ENCODE results near the gene PDE11A.

PDE11A gene

GRCh38 chr2:177668617-177669016, 404.0 kb downstream of the PDE11A start:
- no peak for DNase-seq (ENCODE audit: low read depth)

DNA sequence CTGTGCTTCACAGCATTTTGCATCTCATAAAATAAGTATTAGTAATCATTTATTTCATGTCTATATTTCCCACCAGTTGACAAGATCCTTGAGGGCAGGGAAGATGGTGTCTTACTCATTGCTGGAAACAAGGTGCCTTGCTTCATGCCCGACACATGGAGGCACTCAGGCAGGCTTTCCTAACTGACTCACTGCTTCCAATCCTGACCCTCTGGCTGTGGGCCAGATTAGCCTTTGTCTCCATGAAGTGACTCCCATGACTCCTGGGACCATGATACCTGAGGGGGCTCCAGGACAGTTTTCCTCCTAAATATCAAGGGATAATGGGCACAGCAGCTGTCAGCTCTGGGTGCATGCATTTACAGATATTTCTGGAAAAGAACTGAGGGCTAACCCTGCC, 405.0 kb downstream of the PDE11A start:
- no peak for DNase-seq (ENCODE audit: low read depth)
- H3K4me3 ChIP-seq (ENCODE audit: low read depth, low read length) = no peak overlapping the region

More at GRCh38 chr2:177668617-177669016, 404.0 kb downstream of the PDE11A start:
- no peak overlapping the region for H3K4me3 ChIP-seq (ENCODE audit: low read depth, low read length)

GRCh38 chr2:177666408-177666807, 406.2 kb downstream of the PDE11A start:
- peak; percentile 28 for DNase-seq (ENCODE audit: low read depth)
- H3K4me3 ChIP-seq (ENCODE audit: low read depth, low read length) = no peak overlapping the region

GRCh38 chr2:177665948-177666347, 406.6 kb downstream of the PDE11A start:
- DNase-seq (ENCODE audit: low read depth) = no peak

DNA sequence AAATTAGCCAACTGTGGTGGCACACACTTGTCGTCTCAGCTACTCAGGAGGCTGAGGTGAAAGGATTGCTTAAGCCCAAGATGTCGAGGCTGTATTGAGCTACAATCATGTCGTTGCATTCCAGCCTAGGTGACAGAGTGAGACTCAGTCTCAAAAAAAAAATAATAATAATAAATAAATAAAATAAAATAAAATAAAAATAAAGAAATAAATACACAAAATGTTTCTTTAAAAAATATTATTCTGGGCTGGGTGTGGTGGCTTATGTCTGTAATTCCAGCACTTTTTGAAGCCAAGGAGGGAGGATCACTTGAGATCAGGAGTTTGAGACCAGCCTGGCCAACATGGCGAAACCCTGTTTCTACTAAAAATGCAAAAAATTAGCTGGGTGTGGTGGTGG, 407.2 kb downstream of the PDE11A start:
- DNase-seq (ENCODE audit: low read depth) = no peak
- no peak overlapping the region for H3K4me3 ChIP-seq (ENCODE audit: low read depth, low read length)

More at GRCh38 chr2:177665948-177666347, 406.6 kb downstream of the PDE11A start:
- H3K4me3 ChIP-seq (ENCODE audit: low read depth, low read length) = no peak overlapping the region

DNA sequence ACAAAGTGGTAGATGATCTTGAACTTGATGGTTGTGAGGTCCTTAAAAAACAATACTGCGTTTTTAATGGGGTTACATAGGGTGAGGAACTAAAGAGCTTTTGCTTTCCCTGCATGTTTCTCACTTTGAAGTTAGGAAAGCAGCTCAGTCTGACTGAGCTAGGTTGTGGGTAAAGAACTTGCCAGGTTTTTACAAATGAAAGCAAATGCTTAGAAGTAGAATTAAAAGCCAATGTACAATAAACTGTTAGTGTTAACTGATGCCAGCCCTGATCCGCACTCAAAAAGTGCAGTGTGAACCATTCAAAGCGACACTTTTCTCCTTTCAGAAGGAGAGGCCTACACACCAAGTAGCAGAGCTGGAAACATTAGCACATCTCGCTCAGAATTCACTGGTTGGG, 409.7 kb downstream of the PDE11A start:
- no peak for DNase-seq (ENCODE audit: low read depth)
- H3K4me3 ChIP-seq (ENCODE audit: low read depth, low read length) = no peak overlapping the region

DNA sequence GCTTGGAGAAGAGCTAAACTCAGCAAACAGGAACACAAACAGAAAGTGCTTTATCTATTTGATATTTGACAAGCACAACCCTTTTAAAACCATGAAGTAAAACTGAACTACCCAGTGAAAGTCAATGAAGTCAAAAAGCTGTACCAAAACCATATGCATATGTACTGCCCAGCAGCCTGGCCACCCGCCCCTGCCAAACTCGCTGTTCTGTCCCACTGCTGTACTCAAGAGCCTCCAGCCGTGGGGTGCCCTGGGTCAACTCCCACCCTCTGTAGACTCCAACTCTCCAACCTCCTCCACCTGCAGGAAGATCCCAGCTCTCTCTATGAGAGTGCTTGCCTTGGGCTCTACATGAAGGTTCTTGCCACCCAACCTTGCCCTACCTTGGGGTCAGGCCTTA, 411.8 kb downstream of the PDE11A start:
- DNase-seq (ENCODE audit: low read depth) = no peak
- no peak overlapping the region for H3K4me3 ChIP-seq (ENCODE audit: low read depth, low read length)

DNA sequence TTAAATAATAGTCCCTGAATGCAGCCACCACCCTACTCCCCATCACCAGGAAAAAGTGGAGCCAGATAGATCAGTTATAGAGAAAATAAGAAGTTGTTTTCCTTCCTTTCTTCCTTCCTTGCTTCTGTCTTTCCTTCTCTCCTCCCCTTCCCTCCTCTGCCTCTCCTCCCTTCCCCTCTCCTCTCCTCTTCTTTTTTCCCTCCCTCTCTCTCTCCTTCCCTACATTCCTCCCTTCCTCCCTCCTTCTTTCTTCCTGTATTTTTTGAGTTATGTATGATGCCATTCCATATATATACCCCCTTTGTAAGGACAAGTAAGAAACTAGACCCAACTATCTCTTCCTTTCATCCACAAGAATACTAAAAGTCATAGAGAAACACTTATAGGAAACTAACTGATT, 414.3 kb downstream of the PDE11A start:
- no peak for DNase-seq (ENCODE audit: low read depth)

DNA sequence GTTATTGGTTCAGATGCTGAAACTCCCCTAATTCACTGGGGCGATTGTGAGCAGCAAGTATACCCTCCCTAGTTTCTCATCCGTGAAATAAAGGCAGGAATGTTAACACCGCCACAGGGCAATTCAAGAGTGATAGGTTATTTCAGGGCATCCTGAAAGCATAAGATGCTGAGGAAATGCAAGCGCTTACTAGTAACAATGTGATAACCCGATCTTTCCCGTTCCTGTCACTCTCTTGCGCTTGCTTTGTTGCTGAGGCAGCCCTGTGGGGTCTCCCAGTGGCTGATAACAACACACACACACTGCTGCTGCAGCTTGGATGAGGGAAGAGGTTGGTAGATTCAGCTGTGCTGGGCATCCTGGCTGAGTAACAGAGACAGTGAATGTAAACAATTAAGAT, 420.7 kb downstream of the PDE11A start:
- DNase-seq (ENCODE audit: low read depth) = no peak
- no peak overlapping the region for H3K4me3 ChIP-seq (ENCODE audit: low read depth, low read length)

More for the DNA sequence above, 414.3 kb downstream of the PDE11A start:
- no peak overlapping the region for H3K4me3 ChIP-seq (ENCODE audit: low read depth, low read length)

GRCh38 chr2:177649568-177650518, 422.7 kb downstream of the PDE11A start:
- no peak for DNase-seq (ENCODE audit: low read depth)
- no peak overlapping the region for H3K4me3 ChIP-seq (ENCODE audit: low read depth, low read length)

- H3K4me3 ChIP-seq (ENCODE audit: low read depth, low read length) = no peak overlapping the region
- DNase-seq (ENCODE audit: low read depth) = no peak
Observed at GRCh38 chr2:177646791-177647190, 425.8 kb downstream of the PDE11A start.

GRCh38 chr2:177646241-177646640, 426.3 kb downstream of the PDE11A start:
- H3K4me3 ChIP-seq (ENCODE audit: low read depth, low read length) = no peak overlapping the region
- DNase-seq (ENCODE audit: low read depth) = no peak

GRCh38 chr2:177641331-177641730, 431.2 kb downstream of the PDE11A start:
- H3K4me3 ChIP-seq (ENCODE audit: low read depth, low read length) = no peak overlapping the region
- no peak for DNase-seq (ENCODE audit: low read depth)

GRCh38 chr2:177640423-177640822, 432.2 kb downstream of the PDE11A start:
- DNase-seq (ENCODE audit: low read depth) = no peak
- no peak overlapping the region for H3K4me3 ChIP-seq (ENCODE audit: low read depth, low read length)

DNA sequence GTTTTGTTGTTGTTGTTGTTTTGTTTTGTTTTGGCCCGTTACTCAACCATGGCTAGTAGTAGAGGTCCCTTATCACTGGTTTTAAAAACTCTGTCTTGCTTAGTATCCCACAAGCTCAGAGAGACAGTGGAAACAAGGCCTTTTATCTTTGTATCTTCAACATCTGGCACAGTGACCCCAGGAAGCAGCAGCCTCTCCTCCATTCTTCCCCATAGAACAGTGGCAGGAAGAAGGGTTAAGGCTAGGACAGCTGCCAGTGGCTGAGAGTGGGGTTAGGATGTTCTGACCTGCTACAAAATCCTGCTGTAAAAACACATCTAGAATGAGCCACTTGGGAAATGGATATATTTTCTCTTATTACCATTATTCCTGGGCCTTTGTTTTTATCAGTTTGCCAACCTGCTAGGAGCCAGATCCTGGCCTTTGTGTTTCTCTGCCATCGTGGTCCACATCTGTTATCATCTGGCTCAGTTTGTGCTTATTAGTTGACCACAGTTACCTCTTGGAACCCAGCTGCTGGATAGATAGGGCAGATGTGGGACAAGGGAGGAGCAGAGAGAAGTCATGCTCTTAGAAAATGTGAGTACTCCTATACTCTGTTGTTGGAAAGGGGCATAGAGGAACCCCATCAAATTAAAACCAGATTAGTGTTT, 433.2 kb downstream of the PDE11A start:
- no peak overlapping the region for H3K4me3 ChIP-seq (ENCODE audit: low read depth, low read length)
- no peak for DNase-seq (ENCODE audit: low read depth)

GRCh38 chr2:177638507-177638906, 434.1 kb downstream of the PDE11A start:
- no peak overlapping the region for H3K4me3 ChIP-seq (ENCODE audit: low read depth, low read length)
- DNase-seq (ENCODE audit: low read depth) = no peak

- no peak for DNase-seq (ENCODE audit: low read depth)
- H3K4me3 ChIP-seq (ENCODE audit: low read depth, low read length) = no peak overlapping the region
Observed at GRCh38 chr2:177636672-177637071, 435.9 kb downstream of the PDE11A start.

DNA sequence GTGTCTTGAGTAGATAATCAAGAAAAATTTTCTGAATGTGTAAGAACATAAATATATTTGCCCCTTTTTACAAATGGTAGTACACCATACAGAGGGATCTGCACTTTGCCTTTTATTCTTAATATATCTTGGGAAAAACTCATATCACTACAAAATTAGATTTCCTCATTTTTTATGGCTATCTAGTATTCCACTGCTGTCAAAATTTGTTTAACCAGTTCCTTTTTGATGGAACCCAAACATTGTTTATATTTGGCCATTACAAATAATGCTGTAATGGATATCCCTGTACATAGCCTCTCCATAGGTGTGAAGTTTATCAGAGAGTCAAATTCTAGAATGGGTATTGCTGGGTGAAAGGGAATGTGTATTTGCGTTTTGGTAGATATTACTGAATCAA, 436.9 kb downstream of the PDE11A start:
- no peak overlapping the region for H3K4me3 ChIP-seq (ENCODE audit: low read depth, low read length)
- no peak for DNase-seq (ENCODE audit: low read depth)

- no peak for DNase-seq (ENCODE audit: low read depth)
- H3K4me3 ChIP-seq (ENCODE audit: low read depth, low read length) = peak overlapping the region; percentile 20
Observed at GRCh38 chr2:177633910-177634294, 438.7 kb downstream of the PDE11A start.

GRCh38 chr2:177633111-177633510, 439.5 kb downstream of the PDE11A start:
- DNase-seq (ENCODE audit: low read depth) = no peak
- no peak overlapping the region for H3K4me3 ChIP-seq (ENCODE audit: low read depth, low read length)

DNA sequence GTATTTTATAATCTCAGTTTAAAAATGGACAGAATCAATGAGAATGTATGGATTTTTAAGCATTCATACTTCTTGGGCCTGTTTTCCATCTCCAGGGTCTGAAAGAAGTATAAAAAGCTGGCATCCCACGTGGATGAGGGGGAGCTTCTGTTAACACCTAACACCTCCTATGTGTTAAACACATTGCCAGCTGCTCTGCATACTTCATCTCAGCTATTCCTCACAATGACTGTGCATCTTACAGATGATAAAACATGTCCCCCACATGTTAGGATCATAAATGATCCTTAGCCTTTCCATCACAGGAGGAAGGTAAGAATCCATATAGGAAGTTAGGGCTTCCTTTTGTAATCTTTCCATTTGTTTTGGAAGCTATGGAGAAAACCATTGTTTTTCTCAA, 440.9 kb downstream of the PDE11A start:
- H3K4me3 ChIP-seq (ENCODE audit: low read depth, low read length) = no peak overlapping the region
- no peak for DNase-seq (ENCODE audit: low read depth)

Data from skeletal muscle cell (primary cell).